GM23248 (cell line): Measurements from ENCODE around the gene OPHN1. TPM values are rescaled to one million over a fixed set of nuclear protein-coding genes. Genes with fewer than 3 reads are reported as not detected.

Experiments
- DNase-seq: peaks from one replicate; pipeline ENCODE4 v3.0.0-alpha.2; 2015
- H2AFZ ChIP-seq: fragments of 200-600 bp; sonication (generic); 2 replicates; pipeline ENCODE4 v1.6.1; 2016; ENCODE audit warnings: antibody characterized with exemption
- H3F3A ChIP-seq: fragments of 200-600 bp; sonication (generic); 2 replicates; pipeline ENCODE4 v1.6.1; 2016; ENCODE audit warnings: mild to moderate bottlenecking, antibody characterized with exemption, mixed run types; ENCODE audit not compliant: insufficient read depth
- H3K27ac ChIP-seq: fragments of 200-600 bp; sonication (generic); 2 replicates; pipeline ENCODE4 v1.5.1; 2016; ENCODE audit warnings: mild to moderate bottlenecking
- H3K27me3 ChIP-seq: fragments of 200-600 bp; sonication (generic); replicated peaks from 2 replicates; pipeline ENCODE4 v1.6.1; 2016; ENCODE audit warnings: mild to moderate bottlenecking; ENCODE audit not compliant: insufficient read depth
- H3K36me3 ChIP-seq: fragments of 200-600 bp; sonication (generic); 2 replicates; pipeline ENCODE4 v1.6.1; 2016; ENCODE audit warnings: low read depth, mild to moderate bottlenecking
- H3K4me1 ChIP-seq: fragments of 200-600 bp; sonication (generic); 2 replicates; pipeline ENCODE4 v1.6.1; 2016; ENCODE audit warnings: mild to moderate bottlenecking; ENCODE audit not compliant: insufficient read depth
- H3K4me2 ChIP-seq: fragments of 200-600 bp; sonication (generic); one replicate; pipeline ENCODE4 v1.6.1; 2016; ENCODE audit warnings: mild to moderate bottlenecking; ENCODE audit not compliant: unreplicated experiment
- H3K4me3 ChIP-seq: fragments of 200-600 bp; sonication (generic); 2 replicates; pipeline ENCODE4 v1.5.1; 2016; ENCODE audit warnings: mild to moderate bottlenecking
- H3K79me2 ChIP-seq: fragments of 200-600 bp; sonication (generic); 2 replicates; pipeline ENCODE4 v1.6.1; 2016; ENCODE audit warnings: mild to moderate bottlenecking; ENCODE audit not compliant: insufficient read depth
- H3K9ac ChIP-seq: fragments of 200-600 bp; sonication (generic); 2 replicates; pipeline ENCODE4 v1.6.1; 2016; ENCODE audit warnings: mild to moderate bottlenecking
- H3K9me2 ChIP-seq: fragments of 200-600 bp; sonication (generic); 2 replicates; pipeline ENCODE4 v1.6.1; 2016; ENCODE audit warnings: mixed run types, mild to moderate bottlenecking, moderate library complexity; ENCODE audit not compliant: insufficient read depth
- H3K9me3 ChIP-seq: fragments of 200-600 bp; sonication (generic); one replicate; pipeline ENCODE4 v1.6.1; 2017; ENCODE audit warnings: low read depth
- H4K20me1 ChIP-seq: fragments of 200-600 bp; sonication (generic); 2 replicates; pipeline ENCODE4 v1.6.0; 2016; ENCODE audit not compliant: insufficient read depth
- EZH2 ChIP-seq: fragments of 200-600 bp; sonication (generic); IDR thresholded peaks from 2 replicates; pipeline ENCODE4 v1.6.1; 2018; ENCODE audit warnings: antibody characterized with exemption, mild to moderate bottlenecking; ENCODE audit not compliant: insufficient read depth, poor library complexity, severe bottlenecking
- EZH2phosphoT487 ChIP-seq: fragments of 200-600 bp; sonication (generic); IDR thresholded peaks from 2 replicates; pipeline ENCODE4 v1.6.1; 2018; ENCODE audit warnings: antibody characterized with exemption, moderate library complexity, mild to moderate bottlenecking, low read depth; ENCODE audit not compliant: insufficient read depth
- WGBS, 2 experiments: methylation state at CpG; one replicate each; pipeline ENCODE4 v1.1.6; 2015 to 2017; ENCODE audit warnings: low lambda C conversion rate in 2 of 2, low coverage in 1 of 2; ENCODE audit errors: missing lambda C conversion rate in 2 of 2; 5-methylcytosine and 5-hydroxymethylcytosine counted together
- in situ Hi-C: fragments of 300-500 bp; cut with MboI; formaldehyde crosslinking; loops from 2 replicates; pipeline ENCODE4 v1.15.0; 2020
- polyA plus RNA-seq: library from polyadenylated mRNA; unstranded; fragments of >200 nt; fragmentation: Nextera tagmentation; extraction: Ambion mirVana; gene quantifications from 2 replicates; pipeline ENCODE4 v1.2.1, GENCODE V29; 2016
- total RNA-seq: library from RNA; depleted of rRNA; stranded (reverse); fragments of >200 nt; shearing (Covaris generic); gene quantifications from 2 replicates; pipeline ENCODE4 v1.2.3, GENCODE V29; 2014

OPHN1 gene
- total and polyA plus RNA-seq, 2 experiments from 2014 or later, result 4.3 to 4.5 TPM

DNA sequence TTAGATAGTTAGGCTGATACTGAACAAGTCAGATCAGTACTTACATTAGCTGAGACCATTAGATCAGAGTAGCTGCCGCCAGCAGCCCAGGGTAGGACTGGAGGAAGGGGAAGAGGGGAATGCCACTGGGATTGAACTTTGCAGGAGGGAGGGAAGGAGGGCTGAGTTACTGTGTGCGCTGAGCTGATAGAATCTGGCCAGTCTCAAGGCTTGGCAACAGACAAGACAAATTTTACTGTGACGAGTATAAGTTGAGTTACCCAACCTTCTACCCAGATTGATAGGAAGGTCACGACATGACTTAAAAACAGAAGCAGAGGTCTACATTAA is 372.1 kb downstream of the OPHN1 start:
- TF ChIP-seq EZH2 (no peak), EZH2phosphoT487 (no peak)
- Histone ChIP-seq H2AFZ (no peak overlapping the region), H4K20me1 (no peaks in the 10 kb centered on the region), H3K4me3 (no peak overlapping the region), H3K79me2 (no peaks in the 10 kb centered on the region), H3K9ac (no peak overlapping the region), H3K4me1 (peaks cover 5% of the 10 kb centered on the region; the same call in 1 of the 2 replicates), H3K27me3 (no peaks in the 10 kb centered on the region), H3K36me3 (no peaks in the 10 kb centered on the region), H3K27ac (no peak overlapping the region), H3K4me2 (no peak overlapping the region), H3K9me2 (no peaks in the 10 kb centered on the region), H3F3A (no peaks in the 10 kb centered on the region), H3K9me3 (no peaks in the 10 kb centered on the region)
- DNase-seq, result no peak
- WGBS, 2 experiments, result 42 to 47% methylated on average over 3 to 4 of the region's 4 CpGs
- in situ Hi-C loops, result no loop called here

DNA sequence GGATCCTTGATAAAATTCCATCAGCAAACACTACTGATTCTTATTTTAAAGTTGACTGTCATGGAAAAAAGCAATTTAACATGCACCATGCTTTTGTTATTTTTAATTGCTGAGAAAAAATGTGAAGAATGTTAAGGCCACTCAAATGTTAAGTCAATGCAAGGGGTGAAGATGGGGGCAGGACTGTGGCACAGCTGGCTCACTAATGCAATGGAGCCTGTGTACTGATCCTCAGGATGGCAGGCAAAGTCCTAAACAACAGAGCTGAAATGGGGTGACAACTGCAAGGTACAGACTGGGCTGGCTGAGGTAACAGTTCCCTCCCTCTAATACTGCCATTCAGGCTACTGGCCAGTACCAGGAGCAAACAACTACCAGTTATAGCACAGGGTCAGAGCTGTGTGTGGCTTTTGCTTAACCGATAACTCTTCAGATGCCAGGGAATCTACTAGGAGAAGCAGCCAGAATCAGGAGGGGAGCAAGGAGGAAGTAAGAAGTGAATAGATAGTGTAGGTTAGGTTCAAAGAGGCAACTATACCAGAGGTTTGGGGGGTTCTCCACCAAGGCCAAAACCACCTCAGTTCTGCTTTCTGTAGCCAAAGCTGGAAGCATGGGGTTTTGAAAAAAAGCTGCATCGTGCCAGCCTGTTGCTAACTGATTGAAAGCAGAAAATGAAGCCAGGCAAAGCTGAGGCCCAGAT is 372.6 kb downstream of the OPHN1 start:
- no peak overlapping the region for H3K9ac ChIP-seq
- no peak overlapping the region for H3K4me3 ChIP-seq
- no peaks in the 10 kb centered on the region for H3K27me3 ChIP-seq
- H3K27ac ChIP-seq, result no peak overlapping the region
- no peak overlapping the region for H3K4me2 ChIP-seq
- in situ Hi-C loops, result no loop called here
- H3K4me1 ChIP-seq, result peaks cover 5% of the 10 kb centered on the region; the same call in 1 of the 2 replicates
- no peaks in the 10 kb centered on the region for H3K79me2 ChIP-seq
- no peak for TF ChIP-seq EZH2
- TF ChIP-seq EZH2phosphoT487, result no peak
- H4K20me1 ChIP-seq, result no peaks in the 10 kb centered on the region
- H3K9me2 ChIP-seq, result no peaks in the 10 kb centered on the region
- DNase-seq, result no peak
- no peaks in the 10 kb centered on the region for H3F3A ChIP-seq
- 10 to 15% methylated on average over 2 of the region's 2 CpGs for WGBS, 2 experiments
- no peaks in the 10 kb centered on the region for H3K36me3 ChIP-seq
- H3K9me3 ChIP-seq, result no peaks in the 10 kb centered on the region
- no peak overlapping the region for H2AFZ ChIP-seq

GRCh38 chrX:68059469-68059868 is 373.8 kb downstream of the OPHN1 start:
- WGBS, 2 experiments, result 100% methylated on average over 1 of the region's 1 CpG
- in situ Hi-C loops, result no loop called here
- Histone ChIP-seq H3K36me3 (no peaks in the 10 kb centered on the region), H3K9ac (no peak overlapping the region), H3K4me3 (no peak overlapping the region), H3K4me2 (no peak overlapping the region), H4K20me1 (no peaks in the 10 kb centered on the region), H3K27ac (no peak overlapping the region), H3K79me2 (no peaks in the 10 kb centered on the region), H3F3A (no peaks in the 10 kb centered on the region), H3K27me3 (no peaks in the 10 kb centered on the region), H3K9me3 (no peaks in the 10 kb centered on the region), H3K9me2 (no peaks in the 10 kb centered on the region), H2AFZ (no peak overlapping the region), H3K4me1 (peaks cover 5% of the 10 kb centered on the region; the same call in 1 of the 2 replicates)
- no peak for TF ChIP-seq EZH2
- TF ChIP-seq EZH2phosphoT487, result no peak
- DNase-seq, result peak; percentile 21

- no peak for DNase-seq
- H3K9ac ChIP-seq, result no peak overlapping the region
- H3F3A ChIP-seq, result no peaks in the 10 kb centered on the region
- H3K4me2 ChIP-seq, result no peak overlapping the region
- no peaks in the 10 kb centered on the region for H3K27me3 ChIP-seq
- no peak overlapping the region for H3K27ac ChIP-seq
- H3K9me2 ChIP-seq, result no peaks in the 10 kb centered on the region
- no peak overlapping the region for H2AFZ ChIP-seq
- WGBS, 2 experiments, result 97 to 100% methylated on average over 3 of the region's 3 CpGs
- H3K9me3 ChIP-seq, result no peaks in the 10 kb centered on the region
- TF ChIP-seq EZH2 (no peak), EZH2phosphoT487 (no peak)
- H3K79me2 ChIP-seq, result no peaks in the 10 kb centered on the region
- H3K4me3 ChIP-seq, result no peak overlapping the region
- H4K20me1 ChIP-seq, result no peaks in the 10 kb centered on the region
- H3K4me1 ChIP-seq, result no peaks in the 10 kb centered on the region
- no peaks in the 10 kb centered on the region for H3K36me3 ChIP-seq
- in situ Hi-C loops, result no loop called here
Observed at GRCh38 chrX:68049466-68049865, 383.8 kb downstream of the OPHN1 start.

DNA sequence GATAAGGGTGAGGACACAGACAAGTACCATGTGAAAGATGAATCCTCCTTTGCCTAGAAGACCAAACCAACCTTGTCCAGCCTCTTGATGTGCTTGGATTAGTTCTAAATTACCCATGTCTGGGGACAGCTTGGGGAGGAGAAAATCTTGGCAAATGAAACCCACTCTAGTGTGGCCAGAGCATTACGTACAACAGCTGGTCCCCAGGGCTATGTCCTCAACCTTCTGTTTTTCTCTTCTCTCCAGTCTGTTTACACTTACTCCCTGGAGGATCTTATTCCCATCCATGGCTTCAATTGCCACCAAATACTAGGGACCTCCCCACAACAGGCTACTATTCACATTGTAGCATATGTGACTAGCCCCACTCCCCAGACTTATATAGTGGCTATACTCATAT is 384.5 kb downstream of the OPHN1 start:
- Histone ChIP-seq H3K4me1 (no peaks in the 10 kb centered on the region), H3K9ac (no peak overlapping the region), H3K27ac (no peak overlapping the region), H3K9me2 (no peaks in the 10 kb centered on the region), H3K36me3 (no peaks in the 10 kb centered on the region), H2AFZ (no peak overlapping the region), H3F3A (no peaks in the 10 kb centered on the region), H3K9me3 (no peaks in the 10 kb centered on the region), H3K4me2 (no peak overlapping the region), H3K27me3 (no peaks in the 10 kb centered on the region), H3K4me3 (no peak overlapping the region), H3K79me2 (no peaks in the 10 kb centered on the region), H4K20me1 (no peaks in the 10 kb centered on the region)
- WGBS, 2 experiments, result 100% methylated on average over 1 of the region's 1 CpG
- no peak for TF ChIP-seq EZH2
- DNase-seq, result no peak
- in situ Hi-C loops, result no loop called here
